ENCODE measurements around the gene SARDH. TPM values are rescaled to one million over a fixed set of nuclear protein-coding genes. Genes with fewer than 3 reads are reported as not detected.

The SARDH gene
- total RNA-seq, 1 experiment from 2014 or later, result not detected

DNA sequence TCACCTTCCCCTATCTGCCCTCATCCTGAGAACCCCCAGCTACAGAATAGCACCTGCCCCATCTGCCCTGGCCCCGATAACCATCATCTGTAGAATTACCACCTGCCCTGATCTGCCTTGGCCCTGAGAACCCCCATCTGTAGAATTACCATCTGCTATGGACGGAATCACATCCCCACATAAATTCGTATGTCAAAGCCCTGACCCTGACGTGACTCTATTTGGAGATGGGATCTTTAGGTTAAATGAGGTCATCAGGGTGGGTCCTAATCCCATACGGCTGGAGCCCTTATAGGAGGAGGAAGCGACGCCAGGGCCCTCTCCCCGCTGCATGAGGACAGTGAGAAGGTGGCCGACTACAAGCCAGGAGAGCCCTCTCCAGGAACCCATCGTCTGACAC, 32.6 kb downstream of the SARDH start:
- Mint-ChIP-seq H3K27me3 (ENCODE audit: unreplicated experiment) (peaks cover 55% of the 10 kb centered on the region), H3K4me3 (ENCODE audit: low read depth, unreplicated experiment) (no peak overlapping the region), H3K9me3 (ENCODE audit: low read depth, unreplicated experiment) (no peaks in the 10 kb centered on the region), H3K4me1 (ENCODE audit: low read depth, unreplicated experiment) (no peaks in the 10 kb centered on the region), H3K27ac (ENCODE audit: unreplicated experiment) (no peak overlapping the region), H3K36me3 (ENCODE audit: insufficient read depth, unreplicated experiment) (no peaks in the 10 kb centered on the region)
- CTCF ChIA-PET, result no interaction called here
- BruUV-seq (replicated peaks), result no TSS peak
- intact Hi-C loops (cut with micrococcal nuclease; ENCODE audit: unreplicated experiment), result no loop called here
- DNase-seq, result no peak
- TF ChIP-seq CTCF (IDR thresholded peaks at IDR 0.05; ENCODE audit: unreplicated experiment), result no peak

DNA sequence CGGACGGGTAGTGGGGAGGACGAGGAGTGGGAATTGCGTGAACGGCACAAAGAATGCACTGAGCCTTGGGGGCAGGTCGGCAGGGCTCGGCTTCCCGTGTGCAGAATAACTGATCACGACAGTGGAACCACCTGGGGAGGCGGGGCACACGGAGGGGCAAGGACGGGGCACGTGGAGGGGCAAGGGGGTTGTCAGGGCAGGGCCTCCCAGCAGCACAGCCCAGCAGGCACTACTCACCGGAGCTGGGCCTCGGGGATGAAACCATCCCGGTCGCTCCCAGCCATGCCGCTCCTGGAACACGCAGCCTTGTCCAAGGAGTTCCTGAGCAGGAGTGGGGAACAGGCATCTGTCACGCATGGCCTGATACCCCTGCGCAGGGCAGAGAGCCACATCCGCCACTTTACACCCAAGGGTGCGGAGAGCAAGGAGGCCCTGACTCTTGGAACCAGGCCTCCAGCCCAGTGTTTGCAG, 33.4 kb downstream of the SARDH start:
- no peak for TF ChIP-seq CTCF (IDR thresholded peaks at IDR 0.05; ENCODE audit: unreplicated experiment)
- Mint-ChIP-seq H3K36me3 (ENCODE audit: insufficient read depth, unreplicated experiment) (no peaks in the 10 kb centered on the region), H3K27me3 (ENCODE audit: unreplicated experiment) (peaks cover 64% of the 10 kb centered on the region), H3K4me3 (ENCODE audit: low read depth, unreplicated experiment) (no peak overlapping the region), H3K9me3 (ENCODE audit: low read depth, unreplicated experiment) (no peaks in the 10 kb centered on the region), H3K27ac (ENCODE audit: unreplicated experiment) (no peak overlapping the region), H3K4me1 (ENCODE audit: low read depth, unreplicated experiment) (no peaks in the 10 kb centered on the region)
- BruUV-seq (replicated peaks), result no TSS peak
- intact Hi-C loops (cut with micrococcal nuclease; ENCODE audit: unreplicated experiment), result no loop called here
- CTCF ChIA-PET, result no interaction called here
- no peak for DNase-seq

- Mint-ChIP-seq H3K9me3 (ENCODE audit: low read depth, unreplicated experiment) (no peaks in the 10 kb centered on the region), H3K4me3 (ENCODE audit: low read depth, unreplicated experiment) (no peak overlapping the region), H3K4me1 (ENCODE audit: low read depth, unreplicated experiment) (no peaks in the 10 kb centered on the region), H3K27me3 (ENCODE audit: unreplicated experiment) (peaks cover 71% of the 10 kb centered on the region), H3K36me3 (ENCODE audit: insufficient read depth, unreplicated experiment) (no peaks in the 10 kb centered on the region), H3K27ac (ENCODE audit: unreplicated experiment) (no peak overlapping the region)
- intact Hi-C loops (cut with micrococcal nuclease; ENCODE audit: unreplicated experiment), result no loop called here
- TF ChIP-seq CTCF (IDR thresholded peaks at IDR 0.05; ENCODE audit: unreplicated experiment), result no peak
- CTCF ChIA-PET, result no interaction called here
- BruUV-seq (replicated peaks), result no TSS peak
- DNase-seq, result no peak
Measured at GRCh38 chr9:133703591-133704399, 34.4 kb downstream of the SARDH start.

DNA sequence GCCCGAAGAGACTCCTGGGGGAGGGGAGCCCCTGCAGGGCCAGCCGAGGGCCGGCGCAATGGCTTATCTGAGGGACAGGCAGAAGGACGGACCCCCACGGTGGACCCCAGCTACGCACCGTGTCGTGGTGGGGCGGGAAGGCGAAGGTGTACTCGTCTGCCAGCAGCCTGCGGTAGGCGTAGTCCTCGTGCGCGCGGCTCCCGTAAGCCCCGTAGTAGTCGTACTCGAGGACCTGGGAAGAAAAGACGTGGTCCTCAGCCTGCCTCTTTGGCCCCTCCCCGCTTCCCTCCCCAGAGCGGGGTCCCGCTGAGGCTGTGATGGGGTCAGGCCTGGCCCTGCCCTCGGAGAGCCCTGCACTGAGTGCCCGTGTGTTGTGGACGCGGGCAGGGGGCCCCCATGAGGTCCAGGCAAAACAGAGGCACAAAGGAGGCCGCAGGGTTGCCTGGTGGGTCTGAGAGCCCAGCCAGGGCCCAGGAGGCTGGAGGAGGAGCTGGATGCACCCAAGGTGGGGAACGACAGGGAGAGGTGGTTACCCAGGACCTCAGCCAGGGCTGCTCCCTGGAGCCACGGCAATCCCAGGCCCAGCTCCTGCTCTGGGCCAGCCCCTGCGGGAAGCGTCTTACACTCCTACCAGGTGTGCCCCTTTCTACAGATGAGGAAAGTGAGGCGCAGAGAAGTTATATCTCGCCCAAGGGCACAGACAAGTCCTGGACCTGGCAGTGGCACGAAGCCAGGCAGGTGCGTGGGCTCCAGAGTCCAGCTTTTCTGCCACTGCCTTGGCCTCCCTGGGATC, 35.2 kb downstream of the SARDH start:
- Mint-ChIP-seq H3K27ac (ENCODE audit: unreplicated experiment) (no peak overlapping the region), H3K36me3 (ENCODE audit: insufficient read depth, unreplicated experiment) (no peaks in the 10 kb centered on the region), H3K27me3 (ENCODE audit: unreplicated experiment) (peaks cover 79% of the 10 kb centered on the region), H3K9me3 (ENCODE audit: low read depth, unreplicated experiment) (no peaks in the 10 kb centered on the region), H3K4me1 (ENCODE audit: low read depth, unreplicated experiment) (no peaks in the 10 kb centered on the region), H3K4me3 (ENCODE audit: low read depth, unreplicated experiment) (no peak overlapping the region)
- no peak for DNase-seq
- no peak for TF ChIP-seq CTCF (IDR thresholded peaks at IDR 0.05; ENCODE audit: unreplicated experiment)
- CTCF ChIA-PET, result no interaction called here
- intact Hi-C loops (cut with micrococcal nuclease; ENCODE audit: unreplicated experiment), result no loop called here
- no TSS peak for BruUV-seq (replicated peaks)
